Measurements from ENCODE around the gene TNFRSF14.
"Not testable (repeated sequence)": the region's sequence is repeated elsewhere in the genome, so short reads cannot be mapped to it uniquely, and the experiment has no call there.

The TNFRSF14 gene

DNA sequence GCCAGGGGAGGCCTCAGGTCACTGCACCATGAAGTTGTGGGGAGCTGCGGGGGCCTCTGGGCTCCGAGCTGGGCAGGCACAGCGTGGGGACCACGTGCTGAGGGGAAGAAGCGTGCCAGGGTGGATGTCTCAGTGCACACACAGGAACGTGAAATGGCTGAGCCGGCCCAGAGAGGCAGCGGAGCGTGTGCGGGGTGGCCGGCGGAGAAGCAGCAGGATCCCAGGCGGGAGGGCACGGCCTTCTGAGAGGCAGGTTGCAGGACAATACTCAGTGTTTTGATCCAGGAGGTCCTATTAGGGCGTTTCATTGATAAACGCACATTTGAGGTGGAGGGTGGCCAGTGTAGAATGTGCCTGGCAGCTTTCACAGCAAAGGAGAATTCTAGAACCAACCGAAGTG lies 12.9 kb downstream of the TNFRSF14 start:
- DNase-seq: no peak

- DNase-seq: not testable (repeated sequence)
Observed at GRCh38 chr1:2569703-2570102, 13.5 kb downstream of the TNFRSF14 start.

DNA sequence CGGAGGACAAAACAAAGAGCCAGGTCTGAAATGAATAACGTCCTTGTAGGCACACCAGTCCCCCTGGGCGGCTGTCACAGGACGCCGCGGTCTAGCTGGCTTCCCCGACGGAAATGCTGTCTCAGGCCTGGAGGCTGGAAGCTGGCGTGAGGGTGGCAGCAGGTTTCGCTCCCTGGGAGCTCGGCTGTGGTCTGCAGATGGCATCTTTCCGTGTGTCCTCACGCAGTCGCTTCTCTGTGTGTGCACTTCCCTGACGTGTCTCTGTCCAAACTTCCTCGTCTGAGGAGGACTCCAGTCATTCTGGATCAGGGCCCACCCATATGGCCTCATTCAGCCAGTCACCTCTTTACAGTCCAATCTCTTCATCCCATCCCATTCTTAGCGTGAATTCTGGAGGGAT lies 14.2 kb downstream of the TNFRSF14 start:
- no peak for DNase-seq

DNA sequence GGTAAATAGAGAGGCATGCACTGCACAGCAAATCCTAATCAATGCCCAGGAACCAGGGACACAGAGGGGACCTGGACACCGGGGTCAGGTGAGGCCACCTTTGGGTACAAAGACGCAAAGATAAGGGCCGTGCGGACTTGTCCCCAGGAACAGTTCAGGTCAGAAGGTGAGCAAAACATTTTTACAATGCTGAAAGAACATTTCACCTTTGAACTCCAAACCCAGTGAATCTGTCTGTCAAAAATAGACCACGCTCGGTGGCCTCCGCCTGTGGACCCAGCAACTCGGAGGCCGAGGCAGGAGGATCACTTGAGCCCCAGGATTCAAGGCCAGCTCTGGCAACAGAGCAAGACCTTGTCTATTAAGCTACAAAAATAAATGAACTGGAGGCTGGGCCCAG lies 15.2 kb downstream of the TNFRSF14 start:
- DNase-seq: no peak

- no peak for DNase-seq
Observed at GRCh38 chr1:2573250-2573920, 17.2 kb downstream of the TNFRSF14 start.

GRCh38 chr1:2574350-2574749 lies 18.2 kb downstream of the TNFRSF14 start:
- no peak for DNase-seq

DNA sequence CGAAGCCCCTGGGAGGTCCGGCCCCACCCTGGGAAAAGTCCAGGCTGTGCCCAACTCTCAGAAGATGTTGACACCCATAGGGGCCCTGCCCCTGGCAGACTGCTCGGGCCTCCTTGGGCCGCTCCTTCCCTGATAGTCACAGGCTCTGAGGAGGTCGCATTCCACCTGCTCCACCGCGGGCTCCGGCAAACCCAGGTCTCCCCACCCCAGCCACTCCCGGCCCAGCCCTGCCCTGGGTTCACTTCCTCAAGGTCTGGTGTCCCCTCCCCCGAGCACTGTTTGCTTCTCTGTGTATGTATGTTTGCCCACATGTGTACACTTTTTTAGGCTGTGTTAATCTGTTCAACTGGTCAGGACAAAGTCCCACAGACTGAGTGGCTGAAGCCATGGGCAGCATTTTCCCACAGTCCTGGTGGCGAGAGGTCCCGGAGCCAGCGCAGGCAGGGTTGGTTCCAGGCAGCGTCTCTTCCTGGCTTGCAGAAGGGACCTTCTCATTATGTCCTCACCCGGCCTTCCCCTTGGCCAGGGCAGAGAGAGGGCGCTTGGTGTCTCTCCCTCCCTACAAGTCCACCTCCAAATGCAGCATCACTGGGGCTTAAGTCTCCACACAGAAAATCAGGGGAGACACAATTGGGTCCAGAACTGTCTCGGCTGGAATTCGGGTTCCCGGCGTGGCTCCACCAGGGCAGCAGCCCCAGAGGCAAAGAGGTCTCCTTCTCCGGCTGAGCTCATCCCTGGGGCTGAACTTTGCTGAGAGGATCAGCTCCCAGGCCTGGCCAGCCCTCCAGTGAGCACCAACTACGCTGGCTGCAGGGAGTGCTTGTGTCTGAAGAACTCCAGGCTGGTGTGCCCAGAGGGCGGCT lies 19.9 kb downstream of the TNFRSF14 start:
- no peak for DNase-seq

DNA sequence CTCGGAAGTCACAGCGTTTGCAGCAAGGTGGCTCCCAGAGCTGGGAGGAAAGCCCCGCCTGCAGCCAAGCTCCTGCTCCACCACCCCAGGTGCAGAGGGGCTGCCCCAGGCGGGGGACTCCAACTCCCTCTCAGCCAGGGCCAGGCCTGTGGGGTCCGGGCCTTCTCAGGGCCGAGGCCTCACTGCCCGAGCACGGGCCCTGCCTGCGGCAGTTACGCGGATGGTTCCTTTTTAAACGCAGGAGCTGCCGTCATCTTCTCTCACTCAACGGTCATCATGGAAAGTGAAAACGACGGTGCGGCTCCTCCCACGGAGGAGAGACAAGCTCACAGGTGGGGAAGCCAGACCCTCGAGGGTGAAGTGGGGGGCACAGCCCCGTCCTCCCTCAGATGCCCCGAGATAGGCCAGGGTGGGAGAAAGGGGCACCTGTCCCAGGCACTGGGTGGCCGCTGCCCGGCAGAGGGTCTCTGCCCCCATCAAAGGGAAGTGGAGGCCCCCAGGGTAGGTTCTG lies 21.4 kb downstream of the TNFRSF14 start:
- not testable (repeated sequence) for DNase-seq

DNA sequence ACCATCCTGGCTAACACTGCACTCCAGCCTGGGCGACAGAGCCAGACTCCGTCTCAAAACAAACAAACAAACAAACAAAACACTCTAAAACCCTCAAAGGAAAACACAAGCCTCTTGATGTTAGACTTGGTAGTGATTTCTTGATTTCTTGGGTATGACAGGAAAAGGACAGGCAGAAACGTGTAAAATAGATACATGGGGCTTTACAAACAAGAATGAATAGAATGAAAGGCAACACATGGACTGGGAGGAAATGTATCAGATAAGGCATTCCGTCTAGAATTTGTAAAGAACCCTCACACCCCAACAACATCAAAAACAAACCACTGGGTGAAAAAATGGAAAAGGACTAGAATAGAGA lies 22.6 kb downstream of the TNFRSF14 start:
- no peak for DNase-seq

DNA sequence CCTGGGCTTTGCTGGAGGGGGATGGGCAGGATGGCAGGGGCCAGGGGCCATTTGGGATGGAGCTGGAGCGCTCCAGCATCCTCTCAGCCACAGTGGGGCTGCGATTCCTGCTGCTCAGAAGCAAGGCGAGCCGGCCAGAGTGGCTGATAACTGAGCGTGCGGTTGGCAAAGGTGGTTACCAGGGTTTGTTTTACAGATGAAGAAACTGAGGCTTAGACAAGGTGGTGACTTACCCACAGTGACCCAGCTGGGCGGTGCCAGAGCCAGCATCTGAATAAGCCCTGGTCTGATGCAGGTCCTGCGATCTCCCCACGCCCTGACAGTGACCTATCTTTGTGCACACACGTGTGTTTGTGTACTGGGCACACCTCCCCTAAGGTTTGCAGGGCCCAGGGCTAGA lies 24.5 kb downstream of the TNFRSF14 start:
- DNase-seq: no peak

GRCh38 chr1:2582391-2582790 lies 26.2 kb downstream of the TNFRSF14 start:
- DNase-seq: no peak

- no peak for DNase-seq
Observed at GRCh38 chr1:2583331-2583791, 27.2 kb downstream of the TNFRSF14 start.

GRCh38 chr1:2583871-2584351 lies 27.7 kb downstream of the TNFRSF14 start:
- DNase-seq: no peak

- DNase-seq: no peak
Observed at GRCh38 chr1:2584686-2585317, 28.6 kb downstream of the TNFRSF14 start.

DNA sequence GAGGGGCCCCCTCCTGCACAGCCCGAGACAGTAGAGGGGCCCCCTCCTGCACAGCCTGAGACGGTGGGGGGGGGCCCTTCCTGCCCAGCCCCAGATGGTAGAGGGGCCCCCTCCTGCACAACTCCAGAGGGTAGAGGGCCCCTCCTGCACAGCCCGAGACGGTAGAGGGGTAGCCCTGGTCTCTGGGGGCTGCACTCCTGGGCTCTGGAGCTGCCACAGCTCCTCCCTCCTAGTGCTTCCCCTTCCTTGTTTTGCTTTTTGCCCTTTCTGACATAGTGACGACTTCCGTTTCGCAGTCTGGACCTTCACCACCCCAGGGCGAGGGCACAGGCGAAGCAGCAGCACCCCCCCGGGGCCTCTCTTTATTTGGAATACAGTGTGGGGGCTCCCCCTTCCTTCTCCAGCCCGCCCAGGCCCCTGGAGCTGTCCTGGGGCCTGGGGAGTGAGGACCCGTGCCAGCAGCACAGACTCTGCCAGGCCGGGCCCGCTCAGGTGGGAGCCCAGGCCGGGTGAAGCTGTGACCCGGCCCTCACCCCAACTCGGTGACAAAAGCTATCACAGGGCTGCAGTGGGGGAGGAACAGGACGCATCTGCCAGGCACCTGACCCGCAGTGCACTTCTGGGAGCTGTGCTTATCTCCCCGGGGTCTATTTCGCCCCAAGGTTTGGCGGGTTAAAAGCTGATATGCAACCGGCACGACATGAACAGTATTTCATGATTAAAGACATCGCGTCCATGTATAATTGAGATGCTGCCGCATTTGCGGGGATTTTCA lies 29.3 kb downstream of the TNFRSF14 start:
- DNase-seq: no peak

GRCh38 chr1:2586154-2587070 lies 30.2 kb downstream of the TNFRSF14 start, which contains the start of gene PRXL2B:
PRXL2B (plus strand) TSS chr1:2586777; CDS start chr1:2586886, 109 bp downstream.
- peak; percentile 50 for DNase-seq

DNA sequence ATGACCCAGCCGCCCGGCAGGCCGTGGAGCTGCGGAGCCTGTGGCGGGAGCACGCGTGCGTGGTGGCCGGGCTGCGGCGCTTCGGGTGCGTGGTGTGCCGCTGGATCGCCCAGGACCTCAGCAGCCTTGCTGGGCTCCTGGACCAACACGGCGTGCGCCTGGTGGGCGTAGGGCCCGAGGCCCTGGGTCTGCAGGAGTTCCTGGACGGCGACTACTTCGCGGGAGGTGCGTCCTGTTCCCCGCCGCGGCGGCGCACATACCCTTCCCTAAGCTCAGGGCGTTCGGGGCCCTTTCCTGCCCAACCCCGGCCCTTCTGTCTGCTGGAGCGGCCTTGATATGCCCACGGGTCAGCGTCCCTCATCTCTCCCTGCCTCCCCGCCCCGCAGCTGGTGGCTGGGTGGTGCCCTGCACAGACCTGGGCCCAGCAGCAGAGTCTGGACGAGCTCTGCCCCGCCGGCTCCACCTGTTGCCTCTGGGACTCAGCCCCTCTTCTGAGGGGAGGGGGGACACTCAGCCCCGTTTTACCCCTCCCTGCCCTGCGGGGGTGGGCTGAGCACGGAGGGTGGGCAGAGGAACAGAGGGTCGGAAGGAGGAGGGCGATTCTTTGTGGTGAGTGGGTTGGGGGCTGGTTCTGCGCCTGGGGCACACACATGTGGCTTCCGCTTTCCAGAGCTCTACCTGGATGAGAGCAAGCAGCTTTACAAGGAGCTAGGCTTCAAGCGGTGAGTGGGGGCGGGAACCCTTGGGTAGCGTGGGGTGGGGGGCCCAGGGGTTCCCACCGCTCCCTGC lies 31.1 kb downstream of the TNFRSF14 start:
- no peak for DNase-seq

- DNase-seq: no peak
Observed at GRCh38 chr1:2587860-2588571, 31.8 kb downstream of the TNFRSF14 start.

DNA sequence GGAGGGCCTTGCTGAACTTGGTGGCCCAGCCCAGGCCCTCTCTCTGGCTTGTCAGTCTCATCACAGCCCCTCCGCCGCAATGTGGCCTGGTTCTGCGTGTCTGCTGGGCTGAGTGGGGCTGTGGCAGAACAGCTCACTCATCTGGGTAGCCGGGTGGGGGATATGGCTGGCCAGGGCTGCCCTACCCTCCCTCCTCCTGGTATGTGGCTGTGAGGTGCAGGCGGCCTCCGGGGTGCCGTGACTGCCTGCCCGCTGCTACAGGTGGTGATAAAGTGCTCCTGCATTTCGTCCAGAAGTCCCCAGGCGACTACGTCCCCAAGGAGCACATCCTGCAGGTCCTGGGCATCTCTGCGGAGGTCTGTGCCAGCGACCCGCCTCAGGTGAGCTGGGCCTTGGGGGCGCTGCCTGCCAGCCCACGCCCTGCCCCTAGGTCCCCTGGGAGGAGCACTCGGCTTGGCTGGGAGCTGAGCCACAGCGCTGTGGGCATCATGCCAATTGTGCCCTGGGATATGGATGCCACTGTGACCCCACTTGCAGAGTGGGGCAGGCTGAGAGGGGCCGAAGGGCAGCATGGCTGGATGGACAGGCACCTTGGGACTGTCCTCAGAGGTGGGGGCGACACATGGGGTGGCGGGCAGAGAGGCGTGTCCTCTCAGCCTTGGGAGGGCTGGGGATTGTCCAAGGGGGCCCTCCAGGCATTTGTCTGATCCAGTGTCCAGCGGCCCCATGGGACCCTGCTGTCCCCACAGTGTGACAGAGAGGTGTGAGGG lies 32.7 kb downstream of the TNFRSF14 start:
- DNase-seq: no peak
